HFFc6 (cell line): ENCODE results near the gene HOMER2. TPM values are rescaled to one million over a fixed set of nuclear protein-coding genes. Genes with fewer than 3 reads are reported as not detected.
"Not testable (repeated sequence)": the region's sequence is repeated elsewhere in the genome, so short reads cannot be mapped to it uniquely, and the experiment has no call there.

Experiments used
- DNase-seq: peaks from one replicate; pipeline ENCODE4 v3.0.0-alpha.2; 2018
- H3K27ac Mint-ChIP-seq: 2 replicates; pipeline ENCODE4 v1.8.0; 2020; ENCODE audit warnings: mild to moderate bottlenecking, mixed read lengths
- H3K27me3 Mint-ChIP-seq: 2 replicates; pipeline ENCODE4 v1.8.0; 2021; ENCODE audit warnings: mild to moderate bottlenecking, moderate library complexity, mixed read lengths; ENCODE audit not compliant: insufficient read depth
- H3K36me3 Mint-ChIP-seq: 2 replicates; pipeline ENCODE4 v1.8.0; 2021; ENCODE audit warnings: low read depth, mixed read lengths
- H3K4me1 Mint-ChIP-seq: 2 replicates; pipeline ENCODE4 v1.8.0; 2020; ENCODE audit warnings: low read depth, mixed read lengths
- H3K4me3 Mint-ChIP-seq: 2 replicates; pipeline ENCODE4 v1.8.0; 2020; ENCODE audit warnings: mild to moderate bottlenecking, moderate library complexity, mixed read lengths
- H3K9me3 Mint-ChIP-seq: 2 replicates; pipeline ENCODE4 v1.8.0; 2020; ENCODE audit warnings: mild to moderate bottlenecking, mixed read lengths
- total RNA-seq, 6 experiments: library from RNA; stranded (reverse); fragmentation: NEBNext Ultra II Directional; extraction: Animal tissue kit (Norgen Biotek cat#: 25700); gene quantifications; 2 replicates in 1 of 6; 3 replicates in 5 of 6; pipeline ENCODE4 v1.2.3, GENCODE V29; 2021
- TF ChIP-seq, protein P1 (sequence below): fragments of 200-600 bp; sonication (generic); IDR thresholded peaks from 2 replicates; pipeline ENCODE4 v1.5.0; 2021; ENCODE audit warnings: antibody characterized with exemption, mild to moderate bottlenecking

The HOMER2 gene
- total RNA-seq, 6 experiments from 2014 or later = 0.19 to 1.4 (median 0.86) TPM

DNA sequence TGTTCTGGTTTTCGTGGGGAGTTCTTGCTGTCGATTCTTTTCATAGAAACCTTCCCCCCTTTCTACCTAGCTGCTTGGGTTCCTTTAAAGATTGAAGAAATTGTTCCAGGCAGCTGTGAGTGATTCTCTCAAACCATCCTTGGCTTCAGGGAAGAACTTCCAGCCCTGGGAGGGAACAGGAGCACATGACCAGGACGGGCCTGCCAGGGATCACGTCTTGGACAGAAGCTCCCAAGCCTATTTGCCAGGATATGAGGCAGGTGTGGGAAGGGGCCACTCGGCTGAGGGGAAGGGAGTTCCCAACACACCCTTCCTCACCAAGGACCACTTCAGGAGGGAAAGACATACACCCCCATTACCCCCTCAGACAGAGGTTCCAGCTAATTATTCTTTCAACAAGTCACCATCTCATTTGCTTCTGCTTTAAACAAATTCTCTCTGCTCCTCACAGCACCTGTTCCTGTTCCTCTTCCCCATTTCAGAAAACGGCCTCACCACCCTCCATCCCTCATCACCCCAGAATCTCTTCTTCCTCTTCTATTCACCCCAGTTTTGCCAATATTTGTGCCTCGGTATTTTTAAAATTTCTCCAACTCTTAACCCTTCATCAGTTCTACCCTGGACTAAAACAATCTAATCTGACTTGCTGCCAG is 80.6 kb downstream of the HOMER2 start:
- no peaks in the 10 kb centered on the region; the same call in 1 of the 2 replicates for H3K9me3 Mint-ChIP-seq
- H3K4me3 Mint-ChIP-seq = no peak overlapping the region
- TF ChIP-seq, protein P1, sequence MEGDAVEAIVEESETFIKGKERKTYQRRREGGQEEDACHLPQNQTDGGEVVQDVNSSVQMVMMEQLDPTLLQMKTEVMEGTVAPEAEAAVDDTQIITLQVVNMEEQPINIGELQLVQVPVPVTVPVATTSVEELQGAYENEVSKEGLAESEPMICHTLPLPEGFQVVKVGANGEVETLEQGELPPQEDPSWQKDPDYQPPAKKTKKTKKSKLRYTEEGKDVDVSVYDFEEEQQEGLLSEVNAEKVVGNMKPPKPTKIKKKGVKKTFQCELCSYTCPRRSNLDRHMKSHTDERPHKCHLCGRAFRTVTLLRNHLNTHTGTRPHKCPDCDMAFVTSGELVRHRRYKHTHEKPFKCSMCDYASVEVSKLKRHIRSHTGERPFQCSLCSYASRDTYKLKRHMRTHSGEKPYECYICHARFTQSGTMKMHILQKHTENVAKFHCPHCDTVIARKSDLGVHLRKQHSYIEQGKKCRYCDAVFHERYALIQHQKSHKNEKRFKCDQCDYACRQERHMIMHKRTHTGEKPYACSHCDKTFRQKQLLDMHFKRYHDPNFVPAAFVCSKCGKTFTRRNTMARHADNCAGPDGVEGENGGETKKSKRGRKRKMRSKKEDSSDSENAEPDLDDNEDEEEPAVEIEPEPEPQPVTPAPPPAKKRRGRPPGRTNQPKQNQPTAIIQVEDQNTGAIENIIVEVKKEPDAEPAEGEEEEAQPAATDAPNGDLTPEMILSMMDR = no peak
- H3K27ac Mint-ChIP-seq = no peak overlapping the region
- H3K27me3 Mint-ChIP-seq = peaks cover 23% of the 10 kb centered on the region
- peaks cover 18% of the 10 kb centered on the region for H3K4me1 Mint-ChIP-seq
- no peaks in the 10 kb centered on the region for H3K36me3 Mint-ChIP-seq
- no peak for DNase-seq

DNA sequence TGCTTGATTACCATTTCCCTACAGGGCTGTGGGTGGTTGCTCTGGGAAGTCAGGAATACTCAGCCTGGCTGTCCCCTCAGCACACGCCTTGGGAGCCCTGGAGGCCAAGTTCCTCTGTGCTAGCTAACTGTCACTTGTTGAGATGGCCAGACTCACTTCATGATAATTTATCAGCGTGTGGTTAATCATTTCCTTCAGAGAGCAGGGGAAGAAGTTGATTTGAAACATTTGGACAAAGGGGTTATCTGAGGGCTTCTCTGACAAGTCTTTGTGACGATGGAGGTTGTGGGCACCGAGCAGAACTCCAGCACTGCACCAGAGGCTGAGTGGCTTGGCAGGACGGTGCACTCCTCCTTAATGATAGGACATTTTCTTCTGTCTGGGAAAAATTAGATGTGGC is 81.2 kb downstream of the HOMER2 start:
- H3K4me1 Mint-ChIP-seq = peaks cover 18% of the 10 kb centered on the region
- no peak for DNase-seq
- H3K9me3 Mint-ChIP-seq = no peaks in the 10 kb centered on the region; the same call in 1 of the 2 replicates
- H3K4me3 Mint-ChIP-seq = no peak overlapping the region
- peaks cover 23% of the 10 kb centered on the region for H3K27me3 Mint-ChIP-seq
- TF ChIP-seq, protein P1 = no peak
- no peak overlapping the region for H3K27ac Mint-ChIP-seq
- no peaks in the 10 kb centered on the region for H3K36me3 Mint-ChIP-seq

DNA sequence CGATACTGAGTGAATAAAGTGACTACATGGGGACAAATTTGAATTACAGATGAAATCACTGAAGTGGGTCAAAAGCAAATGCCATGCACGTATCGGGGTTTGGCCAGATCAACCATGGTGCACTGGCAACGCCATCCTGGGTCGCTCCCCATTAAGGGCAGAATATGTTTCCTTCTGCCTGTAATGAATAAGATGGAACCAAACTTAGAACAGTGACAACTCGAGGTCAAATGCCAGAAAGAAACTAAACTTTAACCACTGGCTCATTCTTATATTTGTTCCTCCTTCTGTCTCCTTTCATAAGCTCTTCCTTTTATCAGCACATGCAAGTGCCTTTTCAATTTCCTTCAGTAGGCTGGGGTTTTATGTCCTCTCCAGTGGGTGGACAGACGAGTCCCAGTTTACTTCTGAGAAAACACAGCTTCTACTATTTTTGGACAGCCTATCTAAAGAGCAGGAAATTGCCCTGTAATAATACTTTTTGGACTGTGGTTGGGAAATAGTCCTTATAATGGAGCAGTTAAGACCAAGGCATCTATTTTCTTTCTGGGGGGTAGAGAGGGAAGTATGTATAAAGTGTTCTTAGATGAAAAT is 81.7 kb downstream of the HOMER2 start:
- H3K4me1 Mint-ChIP-seq = peaks cover 13% of the 10 kb centered on the region
- H3K9me3 Mint-ChIP-seq = no peaks in the 10 kb centered on the region; the same call in 1 of the 2 replicates
- no peak for DNase-seq
- no peak overlapping the region for H3K27ac Mint-ChIP-seq
- no peak overlapping the region for H3K4me3 Mint-ChIP-seq
- TF ChIP-seq, protein P1 = no peak
- H3K27me3 Mint-ChIP-seq = peaks cover 25% of the 10 kb centered on the region
- H3K36me3 Mint-ChIP-seq = no peaks in the 10 kb centered on the region

DNA sequence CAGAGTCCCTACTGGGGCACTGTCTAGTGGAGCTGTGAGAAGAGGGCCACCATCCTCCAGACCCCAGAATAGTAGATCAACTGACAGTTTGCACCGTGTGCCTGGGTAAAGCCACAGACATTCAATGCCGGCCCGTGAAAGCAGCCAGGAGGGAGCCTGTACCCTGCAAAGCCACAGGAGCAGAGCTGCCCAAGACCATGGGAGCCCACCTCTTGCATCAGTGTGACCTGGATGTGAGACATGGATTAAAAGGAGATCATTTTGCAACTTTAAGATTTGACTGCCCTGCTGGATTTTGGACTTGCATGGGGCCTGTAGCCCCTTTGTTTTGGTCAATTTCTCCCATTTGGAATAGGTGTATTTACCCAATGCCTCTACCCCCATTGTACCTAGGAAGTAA is 86.5 kb downstream of the HOMER2 start:
- not testable (repeated sequence) for H3K27ac Mint-ChIP-seq, H3K4me1 Mint-ChIP-seq, H3K36me3 Mint-ChIP-seq

DNA sequence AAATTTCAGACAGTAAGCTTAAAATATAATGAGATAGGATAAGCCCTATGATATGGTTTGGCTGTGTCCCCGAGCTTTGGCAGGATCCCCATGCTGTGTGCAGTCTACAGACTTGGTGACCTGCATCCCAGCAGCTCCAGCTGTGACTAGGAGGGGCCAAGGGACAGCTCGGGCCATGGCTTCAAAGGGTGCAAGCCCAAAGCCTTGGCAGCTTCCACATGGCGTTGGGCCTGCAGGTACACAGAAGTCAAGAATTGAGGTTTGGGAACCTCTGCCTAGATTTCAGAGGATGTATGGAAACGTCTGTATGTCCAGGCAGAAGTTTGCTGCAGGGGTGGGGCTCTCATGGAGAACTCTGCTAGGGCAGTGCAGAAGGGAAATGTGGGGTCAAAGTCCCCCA is 86.9 kb downstream of the HOMER2 start:
- H3K9me3 Mint-ChIP-seq, H3K36me3 Mint-ChIP-seq, H3K27ac Mint-ChIP-seq, H3K4me1 Mint-ChIP-seq, H3K4me3 Mint-ChIP-seq, DNase-seq: not testable (repeated sequence)
- peaks cover 20% of the 10 kb centered on the region for H3K27me3 Mint-ChIP-seq

More for the DNA sequence above, 86.5 kb downstream of the HOMER2 start:
- H3K9me3 Mint-ChIP-seq, H3K4me3 Mint-ChIP-seq, DNase-seq: not testable (repeated sequence)
- H3K27me3 Mint-ChIP-seq = peaks cover 20% of the 10 kb centered on the region

DNA sequence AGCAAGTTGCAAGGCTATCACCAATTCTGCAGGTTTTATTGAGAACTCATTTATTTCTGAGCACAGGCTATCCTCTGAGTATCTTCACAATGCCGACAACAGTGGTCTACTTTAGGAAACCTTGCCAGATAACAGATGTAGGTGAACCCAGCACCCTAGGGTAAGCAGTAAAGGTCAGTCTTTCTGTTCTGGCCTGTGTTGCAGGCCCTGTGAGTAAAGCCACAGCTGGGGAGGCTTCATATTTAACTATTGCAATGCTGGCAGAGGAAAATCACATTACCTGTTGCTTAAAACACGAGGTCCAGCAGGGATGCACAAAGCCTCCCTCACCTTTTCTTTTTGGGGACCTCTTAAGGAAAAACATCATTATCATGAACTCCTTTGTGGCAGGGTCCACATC is 87.6 kb downstream of the HOMER2 start:
- no peaks in the 10 kb centered on the region for H3K4me1 Mint-ChIP-seq
- H3K9me3 Mint-ChIP-seq = no peaks in the 10 kb centered on the region
- H3K27ac Mint-ChIP-seq = no peak overlapping the region
- DNase-seq = no peak
- no peaks in the 10 kb centered on the region for H3K36me3 Mint-ChIP-seq
- TF ChIP-seq, protein P1 = no peak
- no peak overlapping the region for H3K4me3 Mint-ChIP-seq
- H3K27me3 Mint-ChIP-seq = peaks cover 22% of the 10 kb centered on the region
